PC-3 (cell line): ENCODE data around the gene LTA4H. TPM values are rescaled to one million over a fixed set of nuclear protein-coding genes. Genes with fewer than 3 reads are reported as not detected.

ENCODE experiments used
- ATAC-seq: fragments of 200-7000 bp; cut with Tn5 transposase; 2 replicates; pipeline ENCODE4 v1.9.1; 2020; ENCODE audit warnings: mild to moderate bottlenecking, moderate library complexity
- BruUV-seq: library from RNA; stranded (reverse); fragments of 400-500 nt; replicated peaks from 2 replicates; lab custom pipeline; 2021; lab: Mats Ljungman, UMichigan
- CTCF ChIA-PET: fragments of 300-600 bp; sonication (Branson Sonifier 250); formaldehyde crosslinking; loops from one replicate; lab custom pipeline; 2022; ENCODE audit warnings: antibody characterized with exemption; lab: Charles Lee
- POLR2A ChIA-PET: fragments of 300-600 bp; sonication (Branson Sonifier 250); formaldehyde crosslinking; loops from one replicate; lab custom pipeline; 2022; ENCODE audit warnings: antibody characterized with exemption; ENCODE audit not compliant: unreplicated experiment; lab: Charles Lee
- DNase-seq: peaks from one replicate; pipeline ENCODE4 v3.0.0-alpha.2; 2015
- H2AFZ ChIP-seq: fragments of 300-600 bp; sonication (generic); 2 replicates; pipeline ENCODE4 v1.6.0; 2016; ENCODE audit warnings: antibody characterized with exemption, low read length
- H3F3A ChIP-seq: fragments of 300-600 bp; sonication (generic); one replicate; pipeline ENCODE4 v1.6.0; 2017; ENCODE audit warnings: antibody characterized with exemption, low read length, control low read depth, mild to moderate bottlenecking; ENCODE audit not compliant: unreplicated experiment
- H3K27ac ChIP-seq: fragments of 300-600 bp; sonication (generic); 2 replicates; pipeline ENCODE4 v1.5.1; 2016; ENCODE audit warnings: mild to moderate bottlenecking, low read length
- H3K27me3 ChIP-seq: fragments of 300-600 bp; sonication (generic); 2 replicates; pipeline ENCODE4 v1.6.1; 2016; ENCODE audit warnings: low read length, mixed read lengths
- H3K36me3 ChIP-seq: fragments of 300-600 bp; sonication (generic); 2 replicates; pipeline ENCODE4 v1.6.1; 2016; ENCODE audit warnings: low read depth, mixed run types, low read length, mixed read lengths
- H3K4me1 ChIP-seq: fragments of 300-600 bp; sonication (generic); 2 replicates; pipeline ENCODE4 v1.5.1; 2016; ENCODE audit warnings: low read length; ENCODE audit not compliant: insufficient read depth
- H3K4me2 ChIP-seq: fragments of 300-600 bp; sonication (generic); 2 replicates; pipeline ENCODE4 v1.6.0; 2016; ENCODE audit warnings: low read length
- H3K4me3 ChIP-seq: fragments of 300-600 bp; sonication (generic); 2 replicates; pipeline ENCODE4 v1.5.1; 2016; ENCODE audit warnings: mild to moderate bottlenecking, low read length, mixed read lengths
- H3K79me2 ChIP-seq: fragments of 300-600 bp; sonication (generic); 2 replicates; pipeline ENCODE4 v1.6.1; 2017; ENCODE audit warnings: low read length, mixed read lengths
- H3K9ac ChIP-seq: fragments of 300-600 bp; sonication (generic); 2 replicates; pipeline ENCODE4 v1.6.0; 2016; ENCODE audit warnings: mild to moderate bottlenecking, low read length
- H3K9me2 ChIP-seq: fragments of 300-600 bp; sonication (generic); replicated peaks from 2 replicates; pipeline ENCODE4 v1.6.1; 2016; ENCODE audit warnings: mixed run types, low read length, mixed read lengths
- H3K9me3 ChIP-seq: fragments of 300-600 bp; sonication (generic); 2 replicates; pipeline ENCODE4 v1.6.1; 2016; ENCODE audit warnings: low read length, mixed read lengths
- H4K20me1 ChIP-seq: fragments of 300-600 bp; sonication (generic); 2 replicates; pipeline ENCODE4 v1.6.1; 2016; ENCODE audit warnings: low read length, mixed read lengths
- CTCF ChIP-seq: fragments of 300-600 bp; sonication (generic); conservative IDR thresholded peaks from 2 replicates; pipeline ENCODE4 v1.5.1; 2017; ENCODE audit warnings: antibody characterized with exemption, low read depth, mild to moderate bottlenecking, low read length
- EZH2 ChIP-seq: fragments of 300-600 bp; sonication (generic); IDR thresholded peaks from one replicate; pipeline ENCODE4 v1.6.1; 2017; ENCODE audit warnings: antibody characterized with exemption, mild to moderate bottlenecking, low read length; ENCODE audit not compliant: unreplicated experiment
- EZH2phosphoT487 ChIP-seq: fragments of 300-600 bp; sonication (generic); IDR thresholded peaks from 2 replicates; pipeline ENCODE4 v1.6.1; 2018; ENCODE audit warnings: mild to moderate bottlenecking, antibody characterized with exemption, low read length, borderline replicate concordance
- intact Hi-C: fragments of 100-400 bp; cut with micrococcal nuclease; formaldehyde crosslinking; loops from 2 replicates; pipeline ENCODE4 v1.9.0; 2023
- total RNA-seq: library from RNA; depleted of rRNA; stranded (reverse); fragments of >200 nt; gene quantifications from 2 replicates; pipeline ENCODE4 v1.2.3, GENCODE V29; 2014

Gene LTA4H
- total RNA-seq, 1 experiment from 2014 or later: 58.4 TPM

- Histone ChIP-seq H3K9me2 (no peaks in the 10 kb centered on the region), H3K4me2 (no peak within 1 kb of the TSS), H3K27me3 (no peaks in the 10 kb centered on the region), H3F3A (no peaks in the 10 kb centered on the region), H3K9ac (no peak within 1 kb of the TSS), H3K4me1 (no peaks in the 10 kb centered on the region), H3K9me3 (no peaks in the 10 kb centered on the region), H3K27ac (no peak within 1 kb of the TSS), H4K20me1 (no peaks in the 10 kb centered on the region), H3K4me3 (no peak within 1 kb of the TSS), H3K79me2 (no peaks in the 10 kb centered on the region), H2AFZ (no peak within 1 kb of the TSS), H3K36me3 (no peaks in the 10 kb centered on the region)
- POLR2A ChIA-PET: no interaction called here
- ATAC-seq: no peak
- intact Hi-C loops: no loop called here
- no peak for DNase-seq
- BruUV-seq: no TSS peak
- CTCF ChIA-PET: no interaction called here
- TF ChIP-seq EZH2 (no peak), CTCF (no peak), EZH2phosphoT487 (no peak)
Measured at GRCh38 chr12:95996034-95996658, 39.2 kb downstream of the LTA4H start, which contains the start of gene HAL. Gene HAL, minus strand, starts transcription at chr12:95996344. Its CDS starts 434 bp downstream, at chr12:95995910.

GRCh38 chr12:95995238-95996031 lies 40.0 kb downstream of the LTA4H start:
- intact Hi-C loops: no loop called here
- POLR2A ChIA-PET: no interaction called here

More at GRCh38 chr12:95995238-95996031, 40.0 kb downstream of the LTA4H start:
- TF ChIP-seq EZH2phosphoT487 (no peak), CTCF (no peak), EZH2 (no peak)
- CTCF ChIA-PET: no interaction called here
- no peaks in the 10 kb centered on the region for H4K20me1 ChIP-seq
- H3K4me3 ChIP-seq: no peak overlapping the region
- H3F3A ChIP-seq: no peaks in the 10 kb centered on the region
- no peaks in the 10 kb centered on the region for H3K27me3 ChIP-seq
- no peak overlapping the region for H3K4me2 ChIP-seq
- no peak overlapping the region for H3K9ac ChIP-seq
- no peaks in the 10 kb centered on the region for H3K9me2 ChIP-seq
- H3K27ac ChIP-seq: no peak overlapping the region
- no peaks in the 10 kb centered on the region for H3K36me3 ChIP-seq
- BruUV-seq: no TSS peak
- DNase-seq (no peak), ATAC-seq (no peak)
- H3K9me3 ChIP-seq: no peaks in the 10 kb centered on the region
- no peak overlapping the region for H2AFZ ChIP-seq
- H3K4me1 ChIP-seq: no peaks in the 10 kb centered on the region
- H3K79me2 ChIP-seq: no peaks in the 10 kb centered on the region
